Body of pancreas (tissue), 4 donors: Measurements from ENCODE around the gene PLA2G2E. TPM values are rescaled to one million over a fixed set of nuclear protein-coding genes. Genes with fewer than 3 reads are reported as not detected.
A peak's percentile ranks its signal among the peaks of the same experiment; 100 is the strongest.

ENCODE experiments used
- ATAC-seq: fragments of 150-250 bp; one replicate; pipeline ENCODE4 v1.9.1; 2016
- DNase-seq, 4 donors: peaks; one replicate each; pipeline ENCODE4 v3.0.0-alpha.2; 2019
- H3K27ac ChIP-seq, 4 donors: fragments of 200-600 bp; sonication (generic); 1 replicate in 3 of 4; 2 replicates in 1 of 4; pipeline versions ENCODE4 v1.5.1 to v1.6.1; 2016 to 2019; ENCODE audit warnings: mild to moderate bottlenecking in 1 of 4, mixed read lengths in 1 of 4, moderate library complexity in 1 of 4
- H3K27me3 ChIP-seq, 2 donors: fragments of 200-600 bp; sonication (generic); one replicate each; pipeline ENCODE4 v1.6.0; 2016; ENCODE audit warnings: mild to moderate bottlenecking in 1 of 2
- H3K36me3 ChIP-seq, 2 donors: fragments of 200-600 bp; sonication (generic); replicated peaks in 1 of 2; 2 replicates each; pipeline ENCODE4 v1.5.1; 2016; ENCODE audit warnings: low read depth in 2 of 2; ENCODE audit not compliant: insufficient read depth in 1 of 2
- H3K4me1 ChIP-seq: fragments of 200-600 bp; sonication (generic); one replicate; pipeline ENCODE4 v1.6.0; 2016
- H3K4me3 ChIP-seq, 2 donors: fragments of 200-600 bp; sonication (generic); 1 replicate in 1 of 2; 2 replicates in 1 of 2; pipeline ENCODE4 v1.5.1; 2016 to 2019
- H3K9me3 ChIP-seq, 3 donors: fragments of 200-600 bp; sonication (generic); 1 replicate in 2 of 3; 2 replicates in 1 of 3; pipeline ENCODE4 v1.5.1; 2016
- CTCF ChIP-seq, 7 experiments: fragments of 450-650 bp in 4 of 7; fragments of 200-600 bp in 3 of 7; sonication (generic) in 3 of 7; IDR thresholded peaks; one replicate each; pipeline ENCODE4 v1.5.1; 2016 to 2019; ENCODE audit warnings: antibody characterized with exemption in 7 of 7
- POLR2A ChIP-seq, 3 donors: fragments of 450-650 bp; IDR thresholded peaks; one replicate each; pipeline ENCODE4 v1.6.1; 2016; ENCODE audit warnings: antibody characterized with exemption in 3 of 3, mild to moderate bottlenecking in 2 of 3
- WGBS, 2 donors: methylation state at CpG; one replicate each; pipeline ENCODE4 v1.1.5; 2017; 5-methylcytosine and 5-hydroxymethylcytosine counted together
- intact Hi-C: fragments of 100-400 bp; cut with DNase I; formaldehyde crosslinking; loops from one replicate; pipeline ENCODE4 v1.15.1; 2023
- total RNA-seq, 2 donors: library from RNA; depleted of rRNA; stranded (reverse); fragments of >200 nt; gene quantifications; one replicate each; pipeline ENCODE4 v1.1.0, GENCODE V29; 2016

Gene PLA2G2E
- not detected for total RNA-seq

GRCh38 chr1:19923137-19923952, at the start of gene PLA2G2E:
Gene PLA2G2E, minus strand, starts transcription at chr1:19923617. Its CDS starts 58 bp downstream, at chr1:19923559.
- no peak within 1 kb of the TSS for H3K27ac ChIP-seq
- no peak within 1 kb of the TSS for H3K4me3 ChIP-seq
- intact Hi-C loops, result no loop called here
- DNase-seq (no peak), ATAC-seq (no peak)
- 44 to 59% methylated on average over 14 of the region's 14 CpGs for WGBS, 2 donors
- no peaks in the 10 kb centered on the region for H3K27me3 ChIP-seq
- H3K9me3 ChIP-seq, result no peaks in the 10 kb centered on the region
- TF ChIP-seq CTCF (IDR thresholded peaks at IDR 0.05) (no peak), POLR2A (IDR thresholded peaks at IDR 0.05) (no peak)
- no peaks in the 10 kb centered on the region for H3K36me3 ChIP-seq
- H3K4me1 ChIP-seq, result no peaks in the 10 kb centered on the region

- Histone ChIP-seq H3K4me3 (no peak overlapping the region), H3K27ac (no peak overlapping the region), H3K27me3 (no peaks in the 10 kb centered on the region), H3K36me3 (no peaks in the 10 kb centered on the region), H3K9me3 (no peaks in the 10 kb centered on the region), H3K4me1 (peaks cover 26% of the 10 kb centered on the region)
- WGBS, 2 donors, result 76 to 93% methylated on average over 1 of the region's 1 CpG
- no peak for ATAC-seq
- DNase-seq, result no peak
- intact Hi-C loops, result no loop called here
- TF ChIP-seq CTCF (IDR thresholded peaks at IDR 0.05) (no peak), POLR2A (IDR thresholded peaks at IDR 0.05) (no peak)
Observed at GRCh38 chr1:19971664-19972063, 48.2 kb upstream of the PLA2G2E start.

GRCh38 chr1:19969898-19970660, 46.7 kb upstream of the PLA2G2E start:
- 72 to 82% methylated on average over 5 of the region's 5 CpGs for WGBS, 2 donors
- DNase-seq, result no peak
- Histone ChIP-seq H3K36me3 (no peaks in the 10 kb centered on the region), H3K27me3 (no peaks in the 10 kb centered on the region), H3K27ac (no peak overlapping the region), H3K9me3 (no peaks in the 10 kb centered on the region), H3K4me3 (no peak overlapping the region), H3K4me1 (peaks cover 16% of the 10 kb centered on the region)
- TF ChIP-seq CTCF (IDR thresholded peaks at IDR 0.05) (no peak), POLR2A (IDR thresholded peaks at IDR 0.05) (no peak)
- intact Hi-C loops, result no loop called here
- no peak for ATAC-seq

- peaks cover 13% of the 10 kb centered on the region for H3K4me1 ChIP-seq
- no peak overlapping the region for H3K4me3 ChIP-seq
- no peaks in the 10 kb centered on the region for H3K9me3 ChIP-seq
- WGBS, 2 donors, result 84 to 86% methylated on average over 9 of the region's 9 CpGs
- intact Hi-C loops, result no loop called here
- DNase-seq, result peak in 3 of 4 donors; percentile 15 to 26 (median 16)
- H3K27me3 ChIP-seq, result no peaks in the 10 kb centered on the region
- H3K27ac ChIP-seq, result no peak overlapping the region
- H3K36me3 ChIP-seq, result no peaks in the 10 kb centered on the region
- peak; percentile 50 for ATAC-seq
- no peak for TF ChIP-seq POLR2A (IDR thresholded peaks at IDR 0.05)
- no peak for TF ChIP-seq CTCF (IDR thresholded peaks at IDR 0.05)
Observed at GRCh38 chr1:19967808-19968207, 44.4 kb upstream of the PLA2G2E start.
